Loucy (cell line): ENCODE measurements around the gene IL10RA.

Experiments
- H2AFZ ChIP-seq: fragments of 200-600 bp; sonication (generic); 2 replicates; pipeline ENCODE4 v1.6.0; 2016; ENCODE audit warnings: antibody characterized with exemption, mild to moderate bottlenecking, low read length, moderate library complexity
- H3F3A ChIP-seq: fragments of 200-600 bp; 2 replicates; pipeline ENCODE4 v1.6.0; 2016; ENCODE audit warnings: antibody characterized with exemption, low read depth, mild to moderate bottlenecking
- H3K27me3 ChIP-seq: fragments of 200-600 bp; sonication (generic); 2 replicates; pipeline ENCODE4 v1.6.1; 2014; ENCODE audit warnings: low read length, mild to moderate bottlenecking; ENCODE audit not compliant: insufficient read depth, poor library complexity, severe bottlenecking
- H3K36me3 ChIP-seq: fragments of 200-600 bp; sonication (generic); 2 replicates; pipeline ENCODE4 v1.6.1; 2016; ENCODE audit warnings: low read length; ENCODE audit not compliant: insufficient read depth
- H3K4me1 ChIP-seq: fragments of 200-600 bp; sonication (generic); 2 replicates; pipeline ENCODE4 v1.5.1; 2014; ENCODE audit warnings: low read length, mild to moderate bottlenecking; ENCODE audit not compliant: insufficient read depth, poor library complexity, severe bottlenecking
- H3K4me2 ChIP-seq: fragments of 200-600 bp; sonication (generic); 2 replicates; pipeline ENCODE4 v1.6.0; 2014; ENCODE audit warnings: antibody characterized with exemption, low read length, low read depth, mild to moderate bottlenecking; ENCODE audit not compliant: poor library complexity, severe bottlenecking
- H3K4me3 ChIP-seq: fragments of 200-600 bp; sonication (generic); 2 replicates; pipeline ENCODE4 v1.5.1; 2014; ENCODE audit warnings: low read length, mild to moderate bottlenecking, mixed read lengths; ENCODE audit not compliant: poor library complexity, severe bottlenecking
- H3K79me2 ChIP-seq: fragments of 200-600 bp; sonication (generic); 2 replicates; pipeline ENCODE4 v1.6.1; 2014; ENCODE audit warnings: low read length; ENCODE audit not compliant: insufficient read depth
- H3K9ac ChIP-seq: fragments of 200-600 bp; sonication (generic); 2 replicates; pipeline ENCODE4 v1.6.0; 2014; ENCODE audit warnings: mild to moderate bottlenecking, low read depth, low read length, moderate library complexity; ENCODE audit not compliant: poor library complexity, severe bottlenecking
- H3K9me2 ChIP-seq: fragments of 200-600 bp; sonication (generic); replicated peaks from 2 replicates; pipeline ENCODE4 v1.6.1; 2016; ENCODE audit warnings: low read depth, low read length, mixed read lengths
- H3K9me3 ChIP-seq: fragments of 200-600 bp; sonication (generic); 2 replicates; pipeline ENCODE4 v1.6.1; 2014; ENCODE audit warnings: mild to moderate bottlenecking, antibody characterized with exemption, low read length, low read depth; ENCODE audit not compliant: insufficient read depth
- H4K20me1 ChIP-seq: fragments of 200-600 bp; sonication (generic); 2 replicates; pipeline ENCODE4 v1.6.0; 2014; ENCODE audit warnings: antibody characterized with exemption, low read length, mild to moderate bottlenecking; ENCODE audit not compliant: insufficient read depth, poor library complexity, severe bottlenecking
- EZH2phosphoT487 ChIP-seq: fragments of 200-600 bp; IDR thresholded peaks from 2 replicates; pipeline ENCODE4 v1.6.1; 2018; ENCODE audit warnings: antibody characterized with exemption, mild to moderate bottlenecking, moderate library complexity, borderline replicate concordance
- TF ChIP-seq, protein P1 (sequence below): fragments of 200-600 bp; sonication (generic); conservative IDR thresholded peaks from 2 replicates; pipeline ENCODE4 v1.5.1; 2014; ENCODE audit warnings: mild to moderate bottlenecking, antibody characterized with exemption, low read length

IL10RA gene

GRCh38 chr11:118049771-118050170 is 63.6 kb downstream of the IL10RA start:
- no peaks in the 10 kb centered on the region for H3K79me2 ChIP-seq
- no peak overlapping the region for H2AFZ ChIP-seq
- no peaks in the 10 kb centered on the region for H4K20me1 ChIP-seq
- peaks cover 45% of the 10 kb centered on the region for H3K4me1 ChIP-seq
- H3K9me3 ChIP-seq: no peaks in the 10 kb centered on the region
- H3K9me2 ChIP-seq: no peaks in the 10 kb centered on the region
- H3K9ac ChIP-seq: no peak overlapping the region
- no peak overlapping the region for H3K4me3 ChIP-seq
- H3K4me2 ChIP-seq: no peak overlapping the region
- H3K36me3 ChIP-seq: no peaks in the 10 kb centered on the region
- H3K27me3 ChIP-seq: no peaks in the 10 kb centered on the region
- TF ChIP-seq EZH2phosphoT487: no peak
- TF ChIP-seq, protein P1, sequence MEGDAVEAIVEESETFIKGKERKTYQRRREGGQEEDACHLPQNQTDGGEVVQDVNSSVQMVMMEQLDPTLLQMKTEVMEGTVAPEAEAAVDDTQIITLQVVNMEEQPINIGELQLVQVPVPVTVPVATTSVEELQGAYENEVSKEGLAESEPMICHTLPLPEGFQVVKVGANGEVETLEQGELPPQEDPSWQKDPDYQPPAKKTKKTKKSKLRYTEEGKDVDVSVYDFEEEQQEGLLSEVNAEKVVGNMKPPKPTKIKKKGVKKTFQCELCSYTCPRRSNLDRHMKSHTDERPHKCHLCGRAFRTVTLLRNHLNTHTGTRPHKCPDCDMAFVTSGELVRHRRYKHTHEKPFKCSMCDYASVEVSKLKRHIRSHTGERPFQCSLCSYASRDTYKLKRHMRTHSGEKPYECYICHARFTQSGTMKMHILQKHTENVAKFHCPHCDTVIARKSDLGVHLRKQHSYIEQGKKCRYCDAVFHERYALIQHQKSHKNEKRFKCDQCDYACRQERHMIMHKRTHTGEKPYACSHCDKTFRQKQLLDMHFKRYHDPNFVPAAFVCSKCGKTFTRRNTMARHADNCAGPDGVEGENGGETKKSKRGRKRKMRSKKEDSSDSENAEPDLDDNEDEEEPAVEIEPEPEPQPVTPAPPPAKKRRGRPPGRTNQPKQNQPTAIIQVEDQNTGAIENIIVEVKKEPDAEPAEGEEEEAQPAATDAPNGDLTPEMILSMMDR: no peak
- no peaks in the 10 kb centered on the region for H3F3A ChIP-seq

- peaks cover 45% of the 10 kb centered on the region for H3K4me1 ChIP-seq
- H3K9ac ChIP-seq: no peak overlapping the region
- no peak overlapping the region for H3K4me3 ChIP-seq
- H3K36me3 ChIP-seq: no peaks in the 10 kb centered on the region
- H3K79me2 ChIP-seq: no peaks in the 10 kb centered on the region
- no peaks in the 10 kb centered on the region for H3F3A ChIP-seq
- H3K9me3 ChIP-seq: no peaks in the 10 kb centered on the region
- H3K27me3 ChIP-seq: no peaks in the 10 kb centered on the region
- no peaks in the 10 kb centered on the region for H3K9me2 ChIP-seq
- no peak overlapping the region for H2AFZ ChIP-seq
- TF ChIP-seq, protein P1: no peak
- no peak for TF ChIP-seq EZH2phosphoT487
- H3K4me2 ChIP-seq: no peak overlapping the region
- H4K20me1 ChIP-seq: no peaks in the 10 kb centered on the region
These were observed 64.2 kb downstream of the IL10RA start for GRCh38 chr11:118050208-118050891.
